Testis (tissue), 2 donors: ENCODE results near the gene DCAF5.

Experiments
- CTCF ChIP-seq, 3 experiments: fragments of 450-650 bp in 2 of 3; fragments of 200-600 bp in 1 of 3; sonication (generic) in 1 of 3; IDR thresholded peaks; one replicate each; pipeline ENCODE4 v1.5.1; 2016 to 2019; ENCODE audit warnings: antibody characterized with exemption in 3 of 3, mild to moderate bottlenecking in 2 of 3, moderate library complexity in 1 of 3
- POLR2A ChIP-seq: fragments of 450-650 bp; IDR thresholded peaks from one replicate; pipeline ENCODE4 v1.6.1; 2017; ENCODE audit warnings: antibody characterized with exemption, mild to moderate bottlenecking, moderate library complexity

- TF ChIP-seq CTCF (IDR thresholded peaks at IDR 0.05) (no peak), POLR2A (no peak)
Observed at GRCh38 chr14:69044965-69045555, 107.9 kb downstream of the DCAF5 start.
